SK-N-SH treated with all-trans-retinoic acid at 6 μM for 48 hours (cell line): ENCODE data around the gene CDKN2B-AS1.

Experiments used
- BACH2 ChIP-seq: fragments of 250-450 bp; sonication (Bioruptor Pico); IDR thresholded peaks from 2 replicates; pipeline ENCODE4 v1.9.0; 2021; ENCODE audit warnings: mild to moderate bottlenecking, borderline replicate concordance
- CREB5 ChIP-seq: fragments of 250-450 bp; sonication (Bioruptor Pico); IDR thresholded peaks from 2 replicates; pipeline ENCODE4 v1.5.1; 2020; ENCODE audit warnings: low read depth, mild to moderate bottlenecking, moderate library complexity
- ESRRG ChIP-seq: fragments of 250-450 bp; sonication (Bioruptor Pico); IDR thresholded peaks from 2 replicates; pipeline ENCODE4 v1.6.1; 2021; ENCODE audit warnings: mild to moderate bottlenecking
- ISL1 ChIP-seq: fragments of 250-450 bp; sonication (Bioruptor Pico); IDR thresholded peaks from 2 replicates; pipeline ENCODE4 v2.1.2; 2022; ENCODE audit warnings: mild to moderate bottlenecking, moderate library complexity
- POU6F1 ChIP-seq: fragments of 250-450 bp; sonication (Bioruptor Pico); IDR thresholded peaks from 2 replicates; pipeline ENCODE4 v1.8.0; 2021; ENCODE audit warnings: low read depth, mild to moderate bottlenecking, moderate library complexity, borderline replicate concordance
- PPARA ChIP-seq: fragments of 250-450 bp; sonication (Bioruptor Pico); IDR thresholded peaks from 2 replicates; pipeline ENCODE4 v1.5.0; 2020; ENCODE audit warnings: mild to moderate bottlenecking, borderline replicate concordance
- RARB ChIP-seq: fragments of 250-450 bp; sonication (Bioruptor Pico); IDR thresholded peaks from 2 replicates; pipeline ENCODE4 v1.8.0; 2021; ENCODE audit warnings: mild to moderate bottlenecking, moderate library complexity

GRCh38 chr9:22050924-22051323 lies 56.3 kb downstream of the CDKN2B-AS1 start:
- no peak for TF ChIP-seq ESRRG (CRISPR knock-in tag)
- TF ChIP-seq BACH2 (CRISPR knock-in tag), result no peak
- no peak for TF ChIP-seq POU6F1
- no peak for TF ChIP-seq CREB5 (CRISPR knock-in tag)
- TF ChIP-seq PPARA, result no peak
- TF ChIP-seq RARB (CRISPR knock-in tag), result no peak
- TF ChIP-seq ISL1 (CRISPR knock-in tag), result no peak
